H9 (cell line): ENCODE data around the gene ADAMTSL3. TPM values are rescaled to one million over a fixed set of nuclear protein-coding genes. Genes with fewer than 3 reads are reported as not detected.

Source experiments
- DNase-seq: peaks from one replicate; pipeline ENCODE4 v3.0.0-alpha.2; 2017
- H2AFZ ChIP-seq: one replicate; pipeline ENCODE4 v1.6.1; 2013; ENCODE audit warnings: mild to moderate bottlenecking, low read length, control low read depth, moderate library complexity
- H2AK5ac ChIP-seq: 2 replicates; pipeline ENCODE4 v1.6.1; 2013; ENCODE audit warnings: low read length, control low read depth, mixed read lengths; ENCODE audit not compliant: insufficient read length
- H2BK120ac ChIP-seq: one replicate; pipeline ENCODE4 v1.6.1; 2013; ENCODE audit warnings: low read depth, mild to moderate bottlenecking, low read length, control low read depth, inconsistent platforms; ENCODE audit not compliant: poor library complexity, severe bottlenecking
- H2BK12ac ChIP-seq: 2 replicates; pipeline ENCODE4 v1.6.1; 2013; ENCODE audit warnings: low read length, control low read depth, mixed read lengths, low read depth; ENCODE audit not compliant: insufficient read length
- H2BK15ac ChIP-seq: 2 replicates; pipeline ENCODE4 v1.6.1; 2013; ENCODE audit warnings: low read depth, low read length, control low read depth
- H2BK20ac ChIP-seq: one replicate; pipeline ENCODE4 v1.6.1; 2013; ENCODE audit warnings: low read depth, mild to moderate bottlenecking, low read length, control low read depth, inconsistent platforms; ENCODE audit not compliant: poor library complexity, severe bottlenecking
- H2BK5ac ChIP-seq: 2 replicates; pipeline ENCODE4 v1.6.1; 2013; ENCODE audit warnings: low read length, control low read depth, mixed read lengths; ENCODE audit not compliant: insufficient read length
- H3K14ac ChIP-seq: 2 replicates; pipeline ENCODE4 v1.6.1; 2013; ENCODE audit warnings: low read length, control low read depth; ENCODE audit not compliant: insufficient read depth
- H3K18ac ChIP-seq: 2 replicates; pipeline ENCODE4 v1.6.1; 2013; ENCODE audit warnings: low read depth, mild to moderate bottlenecking, mixed read lengths, low read length, control low read depth; ENCODE audit not compliant: insufficient read length
- H3K23ac ChIP-seq: 2 replicates; pipeline ENCODE4 v1.6.1; 2013; ENCODE audit warnings: low read length, control low read depth, mixed read lengths, low read depth; ENCODE audit not compliant: insufficient read length
- H3K23me2 ChIP-seq: 2 replicates; pipeline ENCODE4 v1.6.1; 2013; ENCODE audit warnings: low read depth, mild to moderate bottlenecking, mixed read lengths, low read length, control low read depth; ENCODE audit not compliant: insufficient read length, poor library complexity, severe bottlenecking
- H3K27ac ChIP-seq: 2 replicates; pipeline ENCODE4 v1.5.1; 2013; ENCODE audit warnings: low read length, control low read depth, mixed read lengths, low read depth; ENCODE audit not compliant: insufficient read length
- H3K27me3 ChIP-seq: 2 replicates; pipeline ENCODE4 v1.6.1; 2013; ENCODE audit warnings: low read length, control low read depth, inconsistent platforms; ENCODE audit not compliant: insufficient read depth
- H3K4ac ChIP-seq: 2 replicates; pipeline ENCODE4 v1.6.1; 2013; ENCODE audit warnings: low read depth, mild to moderate bottlenecking, control low read depth, inconsistent platforms, low read length, moderate library complexity
- H3K4me1 ChIP-seq: 2 replicates; pipeline ENCODE4 v1.6.1; 2013; ENCODE audit warnings: low read length, control low read depth, inconsistent platforms; ENCODE audit not compliant: insufficient read depth
- H3K4me2 ChIP-seq: 2 replicates; pipeline ENCODE4 v1.6.1; 2013; ENCODE audit warnings: low read length, control low read depth, mixed read lengths; ENCODE audit not compliant: insufficient read length, insufficient read depth
- H3K56ac ChIP-seq: 2 replicates; pipeline ENCODE4 v1.6.1; 2013; ENCODE audit warnings: low read depth, mild to moderate bottlenecking, mixed read lengths, low read length, control low read depth; ENCODE audit not compliant: insufficient read length
- H3K79me1 ChIP-seq: 2 replicates; pipeline ENCODE4 v1.6.1; 2013; ENCODE audit warnings: low read depth, mild to moderate bottlenecking, moderate library complexity, low read length, control low read depth, inconsistent platforms; ENCODE audit not compliant: insufficient read depth, poor library complexity, severe bottlenecking
- H3K79me2 ChIP-seq: 2 replicates; pipeline ENCODE4 v1.6.1; 2013; ENCODE audit warnings: low read length, control low read depth, inconsistent platforms; ENCODE audit not compliant: insufficient read depth
- H3K9ac ChIP-seq: 2 replicates; pipeline ENCODE4 v1.6.1; 2013; ENCODE audit warnings: low read length, control low read depth, mixed read lengths; ENCODE audit not compliant: insufficient read length; ENCODE audit errors: extremely low read depth
- H3K9me3 ChIP-seq: one replicate; pipeline ENCODE4 v1.6.1; 2013; ENCODE audit warnings: low read depth, low read length, inconsistent platforms; ENCODE audit not compliant: control insufficient read depth
- H3T11ph ChIP-seq: one replicate; pipeline ENCODE4 v1.6.1; 2013; ENCODE audit warnings: mild to moderate bottlenecking, low read length, control low read depth, inconsistent platforms
- H4K20me1 ChIP-seq: one replicate; pipeline ENCODE4 v1.6.1; 2013; ENCODE audit not compliant: control insufficient read depth, insufficient read length, insufficient read depth
- H4K5ac ChIP-seq: 2 replicates; pipeline ENCODE4 v1.6.1; 2013; ENCODE audit warnings: low read depth, mild to moderate bottlenecking, mixed read lengths, low read length, control low read depth; ENCODE audit not compliant: insufficient read length
- H4K8ac ChIP-seq: replicated peaks from 2 replicates; pipeline ENCODE4 v1.6.1; 2013; ENCODE audit warnings: low read length, control low read depth, mixed read lengths, low read depth; ENCODE audit not compliant: insufficient read length
- H4K91ac ChIP-seq: 2 replicates; pipeline ENCODE4 v1.6.1; 2013; ENCODE audit warnings: low read depth, mild to moderate bottlenecking, moderate library complexity, mixed read lengths, low read length, control low read depth; ENCODE audit not compliant: insufficient read length
- H3K27ac Mint-ChIP-seq, 3 experiments: 2 replicates in 2 of 3; 3 replicates in 1 of 3; pipeline ENCODE4 v1.8.0; 2020 to 2021; ENCODE audit warnings: mixed read lengths in 3 of 3, mild to moderate bottlenecking in 1 of 3, moderate library complexity in 1 of 3
- H3K27me3 Mint-ChIP-seq: 2 replicates; pipeline ENCODE4 v1.8.0; 2021; ENCODE audit warnings: low read depth, mild to moderate bottlenecking, moderate library complexity, mixed read lengths
- H3K36me3 Mint-ChIP-seq, 3 experiments: 2 replicates in 2 of 3; 3 replicates in 1 of 3; pipeline ENCODE4 v1.8.0; 2020 to 2021; ENCODE audit warnings: low read depth in 3 of 3, mixed read lengths in 3 of 3; ENCODE audit not compliant: insufficient read depth in 1 of 3
- H3K4me1 Mint-ChIP-seq, 2 experiments: 2 replicates each; pipeline ENCODE4 v1.8.0; 2020; ENCODE audit warnings: mixed read lengths in 2 of 2
- H3K4me3 Mint-ChIP-seq, 2 experiments: 2 replicates in 1 of 2; 3 replicates in 1 of 2; pipeline ENCODE4 v1.8.0; 2020 to 2021; ENCODE audit warnings: mild to moderate bottlenecking in 2 of 2, mixed read lengths in 2 of 2, moderate library complexity in 1 of 2
- H3K9me3 Mint-ChIP-seq, 2 experiments: 2 replicates in 1 of 2; 3 replicates in 1 of 2; pipeline ENCODE4 v1.8.0; 2020; ENCODE audit warnings: mild to moderate bottlenecking in 2 of 2, mixed read lengths in 2 of 2, moderate library complexity in 1 of 2
- WGBS: extraction: QIAGEN DNeasy Blood & Tissue Kit; methylation state at CpG from one replicate; pipeline ENCODE4 v1.1.7; 2013; ENCODE audit warnings: missing lambda C conversion rate, low lambda C conversion rate, mixed read lengths; ENCODE audit not compliant: insufficient read length; ENCODE audit errors: extremely low coverage; 5-methylcytosine and 5-hydroxymethylcytosine counted together
- total RNA-seq: library from RNA; stranded (reverse); gene quantifications from 2 replicates; pipeline ENCODE4 v1.2.1, GENCODE V29; 2021
- TF ChIP-seq, protein P1 (sequence below): fragments of 200-600 bp; sonication (generic); conservative IDR thresholded peaks from 3 replicates; pipeline ENCODE4 v1.8.0; 2021; ENCODE audit warnings: antibody characterized with exemption, mild to moderate bottlenecking

ADAMTSL3 gene
- total RNA-seq, 1 experiment from 2014 or later: 0.39 TPM

DNA sequence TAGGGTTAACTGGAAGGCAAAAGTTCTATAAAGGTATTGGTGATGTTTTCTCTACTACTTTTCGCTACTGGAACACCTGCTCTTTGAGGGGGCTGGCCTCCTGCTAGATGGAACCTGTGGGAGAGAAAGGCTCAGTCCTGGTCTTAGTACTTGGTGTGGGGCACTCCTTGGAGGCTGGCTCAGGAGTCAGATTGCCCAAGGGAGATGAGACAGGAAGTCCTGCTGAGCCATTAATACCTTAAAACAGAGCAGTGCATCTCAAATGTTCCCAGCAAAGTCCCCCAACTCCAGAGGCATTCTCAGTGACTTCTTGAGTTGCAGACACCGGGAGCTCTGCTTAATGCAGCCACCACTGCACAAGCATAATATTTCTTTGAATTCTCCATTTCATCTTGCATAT is 3.1 kb upstream of the ADAMTSL3 start:
- Histone ChIP-seq H3K4me1 (no peaks in the 10 kb centered on the region), H3K23me2 (peaks cover 7% of the 10 kb centered on the region), H4K91ac (no peak overlapping the region), H2AK5ac (no peak overlapping the region), H3K27me3 (peaks cover 19% of the 10 kb centered on the region; the same call in 1 of the 2 replicates), H3T11ph (no peak overlapping the region), H3K14ac (no peak overlapping the region), H3K27ac (no peak overlapping the region), H2BK20ac (no peak overlapping the region), H4K20me1 (no peaks in the 10 kb centered on the region), H2BK12ac (no peak overlapping the region), H3K18ac (no peak overlapping the region), H4K5ac (no peak overlapping the region), H2BK15ac (no peak overlapping the region), H3K9me3 (no peaks in the 10 kb centered on the region), H3K9ac (no peak overlapping the region), H3K4ac (no peak overlapping the region), H2AFZ (no peak overlapping the region), H3K23ac (no peak overlapping the region), H3K79me2 (no peaks in the 10 kb centered on the region), H2BK120ac (no peak overlapping the region), H3K4me2 (no peak overlapping the region), H3K56ac (no peak overlapping the region), H2BK5ac (no peak overlapping the region), H3K79me1 (no peaks in the 10 kb centered on the region), H4K8ac (no peak overlapping the region)
- TF ChIP-seq, protein P1, sequence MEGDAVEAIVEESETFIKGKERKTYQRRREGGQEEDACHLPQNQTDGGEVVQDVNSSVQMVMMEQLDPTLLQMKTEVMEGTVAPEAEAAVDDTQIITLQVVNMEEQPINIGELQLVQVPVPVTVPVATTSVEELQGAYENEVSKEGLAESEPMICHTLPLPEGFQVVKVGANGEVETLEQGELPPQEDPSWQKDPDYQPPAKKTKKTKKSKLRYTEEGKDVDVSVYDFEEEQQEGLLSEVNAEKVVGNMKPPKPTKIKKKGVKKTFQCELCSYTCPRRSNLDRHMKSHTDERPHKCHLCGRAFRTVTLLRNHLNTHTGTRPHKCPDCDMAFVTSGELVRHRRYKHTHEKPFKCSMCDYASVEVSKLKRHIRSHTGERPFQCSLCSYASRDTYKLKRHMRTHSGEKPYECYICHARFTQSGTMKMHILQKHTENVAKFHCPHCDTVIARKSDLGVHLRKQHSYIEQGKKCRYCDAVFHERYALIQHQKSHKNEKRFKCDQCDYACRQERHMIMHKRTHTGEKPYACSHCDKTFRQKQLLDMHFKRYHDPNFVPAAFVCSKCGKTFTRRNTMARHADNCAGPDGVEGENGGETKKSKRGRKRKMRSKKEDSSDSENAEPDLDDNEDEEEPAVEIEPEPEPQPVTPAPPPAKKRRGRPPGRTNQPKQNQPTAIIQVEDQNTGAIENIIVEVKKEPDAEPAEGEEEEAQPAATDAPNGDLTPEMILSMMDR: no peak
- Mint-ChIP-seq H3K27me3 (peaks cover 58% of the 10 kb centered on the region), H3K9me3 (no peaks in the 10 kb centered on the region; a peak in 2 of 5 replicates), H3K4me1 (peaks cover 5 to 16% of the 10 kb centered on the region in 2 experiments; a peak in 2 of 4 replicates), H3K36me3 (no peaks in the 10 kb centered on the region), H3K4me3 (no peak overlapping the region), H3K27ac (no peak overlapping the region)
- no peak for DNase-seq
- WGBS: no CpG with 5 or more reads among the region's 2 CpGs
